Hematopoietic multipotent progenitor cell (in vitro differentiated cells): ENCODE results near the gene FXR2. TPM values are rescaled to one million over a fixed set of nuclear protein-coding genes. Genes with fewer than 3 reads are reported as not detected.

Source experiments
- DNase-seq, 3 donors: peaks; one replicate each; pipeline ENCODE4 v3.0.0-alpha.2; 2011 to 2015; ENCODE audit warnings: low read depth in 2 of 3, low spot score in 2 of 3
- small RNA-seq: library from RNA; depleted of rRNA; stranded (forward); fragments of <200 nt; gene quantifications from one replicate; pipeline ENCODE3, GENCODE V24; 2012
- total RNA-seq: library from RNA; depleted of rRNA; stranded (reverse); fragments of >200 nt; gene quantifications from one replicate; pipeline ENCODE4 v1.2.3, GENCODE V29; 2012

FXR2 gene
- total RNA-seq, 1 donor, result 22.6 TPM

DNA sequence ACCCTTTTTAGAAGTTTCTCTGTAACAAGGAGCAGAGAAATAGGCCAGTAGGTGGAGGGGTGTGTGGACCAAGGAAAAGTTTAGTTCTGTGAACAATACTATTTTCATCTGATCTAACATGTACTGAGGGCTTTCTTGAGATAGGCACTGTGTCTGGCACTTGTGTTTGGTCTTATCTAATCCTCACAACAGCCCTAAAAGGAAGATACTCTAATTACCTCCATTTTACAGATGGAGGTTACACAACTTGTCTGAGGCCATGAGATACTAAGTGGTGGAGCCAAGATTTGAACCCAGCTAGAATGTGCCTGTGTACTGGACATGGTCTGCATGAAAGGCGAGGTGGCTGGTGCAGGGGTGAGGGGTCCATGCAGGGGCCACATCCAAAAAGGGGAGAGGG is 61.3 kb downstream of the FXR2 start:
- DNase-seq, result no peak

DNA sequence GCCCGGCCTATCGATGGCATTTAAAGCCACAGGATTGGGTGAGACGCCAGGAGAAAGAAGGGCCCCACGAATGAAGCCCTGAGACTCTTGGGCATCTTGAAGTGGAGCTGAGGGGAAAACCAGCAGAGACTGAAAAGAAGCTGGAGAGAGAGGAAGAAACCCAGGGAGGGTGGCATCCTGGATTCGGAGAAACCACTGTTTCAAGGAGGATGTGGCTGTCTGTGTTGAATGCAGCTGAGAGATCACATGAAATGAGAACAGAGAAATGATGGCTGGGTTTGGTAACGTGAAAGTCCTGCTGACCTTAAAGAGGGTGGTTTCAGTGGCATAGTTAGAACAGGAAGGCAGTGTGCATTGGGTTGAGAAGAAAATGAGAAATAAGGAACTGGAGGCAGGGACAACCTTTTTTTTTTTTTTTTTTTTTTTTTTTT is 62.1 kb downstream of the FXR2 start:
- DNase-seq, result peak in 2 of 3 donors; percentile 74 to 85

DNA sequence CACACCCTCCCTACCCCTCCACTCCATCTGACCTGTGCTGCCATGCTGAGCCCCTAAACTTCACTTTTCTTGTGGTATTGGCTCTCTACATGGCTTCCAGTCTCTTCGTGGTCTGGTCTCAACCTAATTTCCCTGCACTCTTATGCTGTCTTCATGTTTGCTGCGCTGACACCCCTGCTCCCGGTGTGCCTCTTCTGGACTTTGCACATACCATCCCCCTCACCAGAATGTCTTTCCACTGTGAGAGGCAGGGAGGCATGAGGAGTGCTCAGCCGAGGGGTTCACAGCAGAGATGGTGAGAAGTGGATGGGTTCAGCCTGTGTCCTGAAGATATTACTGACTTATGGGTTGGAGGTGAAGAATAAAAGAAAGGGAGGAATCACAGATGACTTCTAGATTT is 63.3 kb downstream of the FXR2 start:
- no peak for DNase-seq

DNA sequence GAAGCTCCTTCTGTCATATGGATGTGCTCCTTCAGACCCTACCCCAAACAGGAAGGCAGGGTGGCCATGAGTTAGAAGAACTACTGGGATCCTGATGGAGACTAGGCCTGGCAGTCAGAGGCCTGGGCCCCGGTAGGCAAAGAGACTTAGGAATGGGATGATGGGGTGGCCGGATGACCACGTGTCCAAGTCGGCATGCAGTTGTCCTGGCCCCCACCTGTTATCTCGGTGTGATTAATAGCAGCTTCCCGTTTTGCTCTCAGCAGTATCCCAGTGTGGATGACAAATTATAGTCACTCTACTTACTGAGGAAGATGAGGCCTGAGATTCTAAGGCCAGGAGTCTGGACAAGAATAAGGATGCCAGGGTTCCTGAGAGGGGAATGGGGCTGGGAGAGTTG is 64.4 kb downstream of the FXR2 start:
- no peak for DNase-seq

DNA sequence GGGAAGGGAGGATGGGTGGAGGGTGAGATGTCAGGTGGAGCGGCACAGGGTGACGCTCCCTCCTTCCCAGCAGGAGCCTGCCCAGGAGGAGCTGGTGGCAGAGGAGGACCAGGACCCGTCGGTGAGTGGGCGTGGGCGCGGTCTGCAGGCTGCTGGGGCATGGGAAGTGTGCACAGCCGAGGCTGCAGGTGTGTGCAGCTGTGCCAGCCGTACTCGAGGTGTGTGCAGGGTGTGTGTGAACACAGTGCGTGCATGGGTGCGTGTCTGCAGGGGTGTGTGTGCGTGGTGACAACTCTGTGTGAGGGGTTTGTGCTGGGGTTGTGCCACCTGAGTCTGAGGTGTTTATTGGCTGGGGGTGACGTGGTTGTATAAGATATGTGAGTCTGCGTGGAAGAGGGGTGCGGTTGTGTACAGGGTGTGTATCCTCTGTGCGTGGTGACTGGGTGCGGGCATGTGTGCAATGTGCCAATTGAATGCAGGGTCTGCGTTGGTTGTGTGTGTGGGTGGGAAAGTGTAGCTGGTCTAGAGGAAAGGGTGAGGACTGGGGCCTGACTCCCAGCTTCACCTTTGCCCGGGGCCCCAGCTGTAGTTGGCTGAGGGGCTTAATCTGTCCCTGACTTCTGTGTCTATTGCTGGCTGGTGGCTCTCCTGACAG is 65.2 kb downstream of the FXR2 start:
- DNase-seq, result no peak

DNA sequence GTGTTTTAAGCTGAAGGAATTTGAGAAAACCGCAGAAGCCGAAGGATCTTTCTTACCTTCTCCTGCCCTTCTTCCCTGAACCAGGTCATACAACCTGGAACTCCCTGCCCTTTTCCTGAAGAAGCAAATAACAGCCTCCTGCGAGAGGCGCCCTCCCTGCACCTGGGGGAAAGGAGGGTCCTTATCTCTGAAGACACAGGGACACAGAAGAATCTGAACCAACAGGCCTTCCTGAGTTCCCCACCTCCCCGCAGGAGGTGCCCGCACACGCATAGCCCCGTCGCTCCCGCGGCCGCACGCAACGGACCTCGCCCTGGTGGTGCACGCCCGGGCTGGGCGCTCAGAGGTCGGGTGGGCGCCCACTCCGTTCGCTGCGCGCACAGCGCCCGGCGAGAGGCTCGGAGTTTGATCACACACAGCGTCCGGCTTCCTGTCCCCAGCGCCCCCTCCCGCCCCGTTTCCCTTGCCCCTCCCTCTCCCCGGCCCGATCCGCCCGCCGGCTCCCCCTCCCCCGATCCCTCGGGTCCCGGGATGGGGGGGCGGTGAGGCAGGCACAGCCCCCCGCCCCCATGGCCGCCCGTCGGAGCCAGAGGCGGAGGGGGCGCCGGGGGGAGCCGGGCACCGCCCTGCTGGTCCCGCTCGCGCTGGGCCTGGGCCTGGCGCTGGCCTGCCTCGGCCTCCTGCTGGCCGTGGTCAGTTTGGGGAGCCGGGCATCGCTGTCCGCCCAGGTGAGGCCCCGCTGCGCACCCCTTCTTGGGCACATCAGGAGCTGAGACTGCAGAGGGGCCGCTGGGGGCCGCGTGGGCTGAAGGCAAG is 65.9 kb downstream of the FXR2 start, which contains the start of gene TNFSF12:
TNFSF12 (plus strand) TSS at position 474 of the 816 bp plus-strand sequence; CDS start at position 570, 96 bp downstream.
- DNase-seq, result peak in 2 of 3 donors; percentile 49 to 66

DNA sequence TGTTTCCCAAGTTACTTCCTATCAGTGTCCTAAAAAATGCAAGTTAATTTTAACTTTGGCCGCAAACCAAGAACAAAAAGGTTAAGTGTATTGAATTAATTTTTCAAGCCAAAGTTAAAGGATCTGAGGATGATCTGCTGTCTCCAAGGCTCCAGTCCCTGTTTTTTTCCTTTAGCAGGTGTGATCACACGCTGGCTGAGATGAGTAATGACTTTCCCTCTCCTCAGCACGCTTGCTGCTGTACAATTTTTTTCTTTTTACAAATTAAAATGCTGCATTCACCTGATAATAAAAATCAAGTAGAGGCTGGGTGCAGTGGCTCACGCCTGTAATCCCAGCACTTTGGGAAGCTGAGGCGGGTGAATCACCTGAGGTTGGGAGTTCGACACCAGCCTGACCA is 69.8 kb downstream of the FXR2 start:
- no peak for DNase-seq

Small RNAs within 50 kb of the gene (small RNA-seq; reads per million reads assigned to genes)
- not detected for gene CD68
- gene SNORA48, result not detected
- gene SNORD10, result not detected

Other genes with a start within 250 kb of the FXR2 start
- gene TNK1, start 233.8 kb downstream of the FXR2 start, total RNA-seq, result 4.3 TPM
- 26.9 TPM for gene PLSCR3, start 220.4 kb downstream of the FXR2 start, total RNA-seq
- 141 TPM for gene TMEM256, start 210.8 kb downstream of the FXR2 start, total RNA-seq
- gene NLGN2, start 207.1 kb downstream of the FXR2 start, total RNA-seq, result 6.7 TPM
- not detected for gene SPEM1, start 194.6 kb downstream of the FXR2 start, total RNA-seq
- gene SPEM2, start 189.3 kb downstream of the FXR2 start, total RNA-seq, result under 0.01 TPM
- gene SPEM3, start 186.0 kb downstream of the FXR2 start, total RNA-seq, result not detected
- 17.0 TPM for gene TMEM102, start 179.5 kb downstream of the FXR2 start, total RNA-seq
- 0.54 TPM for gene FGF11, start 175.4 kb downstream of the FXR2 start, total RNA-seq
- gene CHRNB1, start 169.8 kb downstream of the FXR2 start, total RNA-seq, result 26.1 TPM
- gene ZBTB4, start 135.3 kb downstream of the FXR2 start, total RNA-seq, result 17.8 TPM
- gene SLC35G6, start 133.5 kb downstream of the FXR2 start, total RNA-seq, result not detected
- gene POLR2A, start 130.5 kb downstream of the FXR2 start, total RNA-seq, result 234 TPM
- 11.0 TPM for gene TNFSF12, start 65.8 kb downstream of the FXR2 start, total RNA-seq
- 15.3 TPM for gene TNFSF13, start 56.1 kb downstream of the FXR2 start, total RNA-seq
- gene SENP3, start 53.0 kb downstream of the FXR2 start, total RNA-seq, result 50.1 TPM
- 16.4 TPM for gene CD68, start 35.3 kb downstream of the FXR2 start, total RNA-seq
- 118 TPM for gene MPDU1, start 31.0 kb downstream of the FXR2 start, total RNA-seq
- 0.81 TPM for gene SOX15, start 24.8 kb downstream of the FXR2 start, total RNA-seq
- 14.0 TPM for gene SAT2, start 12.9 kb upstream of the FXR2 start, total RNA-seq
- gene SHBG, start 15.2 kb upstream of the FXR2 start, total RNA-seq, result not detected
- gene ATP1B2, start 36.0 kb upstream of the FXR2 start, total RNA-seq, result not detected
- 72.4 TPM for gene TP53, start 72.6 kb upstream of the FXR2 start, total RNA-seq
- 14.5 TPM for gene WRAP53, start 73.6 kb upstream of the FXR2 start, total RNA-seq
- gene EFNB3, start 90.3 kb upstream of the FXR2 start, total RNA-seq, result under 0.01 TPM
- under 0.01 TPM for gene DNAH2, start 102.8 kb upstream of the FXR2 start, total RNA-seq
- gene KDM6B, start 219.3 kb upstream of the FXR2 start, total RNA-seq, result 24.8 TPM
- 4.6 TPM for gene TMEM88, start 240.2 kb upstream of the FXR2 start, total RNA-seq
- 97.8 TPM for gene NAA38, start 242.7 kb upstream of the FXR2 start, total RNA-seq
- 9.4 TPM for gene CYB5D1, start 243.1 kb upstream of the FXR2 start, total RNA-seq